ENCODE measurements around the gene EEF1AKMT2.
"Not testable (repeated sequence)": the region's sequence is repeated elsewhere in the genome, so short reads cannot be mapped to it uniquely, and the experiment has no call there.

DNA sequence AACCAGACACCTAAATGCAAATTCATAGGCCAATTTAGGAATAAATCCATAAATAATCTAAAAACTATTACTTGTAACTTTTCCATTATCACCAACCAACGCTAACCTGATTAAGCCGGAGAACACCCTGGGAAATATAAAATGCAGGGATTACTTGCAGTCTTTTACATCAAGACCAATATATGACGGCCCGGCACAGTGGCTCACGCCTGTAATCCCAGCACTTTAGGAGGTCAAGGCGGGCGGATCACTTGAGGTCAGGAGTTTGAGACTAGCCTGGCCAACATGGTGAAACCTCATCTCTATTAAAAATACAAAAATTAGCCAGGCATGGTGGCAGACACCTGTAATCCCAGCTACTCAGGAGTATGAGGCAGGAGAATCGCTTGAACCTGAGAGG, 45.2 kb downstream of the EEF1AKMT2 start:
- TF ChIP-seq, protein P1, sequence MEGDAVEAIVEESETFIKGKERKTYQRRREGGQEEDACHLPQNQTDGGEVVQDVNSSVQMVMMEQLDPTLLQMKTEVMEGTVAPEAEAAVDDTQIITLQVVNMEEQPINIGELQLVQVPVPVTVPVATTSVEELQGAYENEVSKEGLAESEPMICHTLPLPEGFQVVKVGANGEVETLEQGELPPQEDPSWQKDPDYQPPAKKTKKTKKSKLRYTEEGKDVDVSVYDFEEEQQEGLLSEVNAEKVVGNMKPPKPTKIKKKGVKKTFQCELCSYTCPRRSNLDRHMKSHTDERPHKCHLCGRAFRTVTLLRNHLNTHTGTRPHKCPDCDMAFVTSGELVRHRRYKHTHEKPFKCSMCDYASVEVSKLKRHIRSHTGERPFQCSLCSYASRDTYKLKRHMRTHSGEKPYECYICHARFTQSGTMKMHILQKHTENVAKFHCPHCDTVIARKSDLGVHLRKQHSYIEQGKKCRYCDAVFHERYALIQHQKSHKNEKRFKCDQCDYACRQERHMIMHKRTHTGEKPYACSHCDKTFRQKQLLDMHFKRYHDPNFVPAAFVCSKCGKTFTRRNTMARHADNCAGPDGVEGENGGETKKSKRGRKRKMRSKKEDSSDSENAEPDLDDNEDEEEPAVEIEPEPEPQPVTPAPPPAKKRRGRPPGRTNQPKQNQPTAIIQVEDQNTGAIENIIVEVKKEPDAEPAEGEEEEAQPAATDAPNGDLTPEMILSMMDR (conservative IDR thresholded peaks at IDR 0.05; ENCODE audit: low read depth, low read length): not testable (repeated sequence)
- TF ChIP-seq EZH2 (IDR thresholded peaks at IDR 0.05; ENCODE audit: borderline replicate concordance, low read depth, low read length, poor library complexity, severe bottlenecking): not testable (repeated sequence)
